CD4-positive, alpha-beta T cell (primary cell): ENCODE measurements around the gene SLF1. TPM values are rescaled to one million over a fixed set of nuclear protein-coding genes. Genes with fewer than 3 reads are reported as not detected.

Experiments used
- ATAC-seq: fragments of 200-7000 bp; cut with Tn5 transposase; one replicate; pipeline ENCODE4 v1.10.0; 2022; ENCODE audit warnings: mild to moderate bottlenecking; ENCODE audit not compliant: poor library complexity
- CTCF ChIA-PET: fragments of 350-600 bp; sonication (Branson Sonifier 250); formaldehyde crosslinking; loops from one replicate; lab custom pipeline; 2021; ENCODE audit warnings: antibody characterized with exemption, inconsistent platforms; lab: Charles Lee
- POLR2A ChIA-PET: fragments of 350-600 bp; sonication (Branson Sonifier 250); formaldehyde crosslinking; loops from one replicate; lab custom pipeline; 2021; ENCODE audit warnings: antibody characterized with exemption, inconsistent platforms; lab: Charles Lee
- DNase-seq, 14 experiments: peaks; one replicate each; pipeline ENCODE4 v3.0.0-alpha.2; 2013 to 2020; ENCODE audit warnings: mixed read lengths in 2 of 14
- H3K27ac ChIP-seq, 2 donors: one replicate each; pipeline versions ENCODE4 v1.5.1 to v1.7.0; 2013; ENCODE audit warnings: low read length in 2 of 2, low read depth in 1 of 2, mild to moderate bottlenecking in 1 of 2
- H3K27me3 ChIP-seq, 2 experiments: 1 replicate in 1 of 2; 2 replicates in 1 of 2; pipeline versions ENCODE4 v1.6.1 to v1.7.0; 2013; ENCODE audit warnings: low read length in 2 of 2, control low read depth in 1 of 2, mild to moderate bottlenecking in 1 of 2, moderate library complexity in 1 of 2; ENCODE audit not compliant: insufficient read depth in 2 of 2, control insufficient read depth in 1 of 2
- H3K36me3 ChIP-seq: one replicate; pipeline ENCODE4 v1.6.1; 2013; ENCODE audit warnings: low read length, control low read depth; ENCODE audit not compliant: insufficient read depth
- H3K4me1 ChIP-seq: one replicate; pipeline ENCODE4 v1.6.1; 2013; ENCODE audit warnings: low read length, control low read depth; ENCODE audit not compliant: insufficient read depth
- H3K4me3 ChIP-seq: one replicate; pipeline ENCODE4 v1.5.1; 2013; ENCODE audit warnings: mild to moderate bottlenecking, low read length, moderate library complexity
- H3K9me3 ChIP-seq, 2 experiments: 1 replicate in 1 of 2; 2 replicates in 1 of 2; pipeline versions ENCODE4 v1.6.1 to v1.7.0; 2013; ENCODE audit warnings: low read length in 2 of 2, mild to moderate bottlenecking in 2 of 2, control low read depth in 1 of 2, moderate library complexity in 1 of 2; ENCODE audit not compliant: control insufficient read depth in 1 of 2, insufficient read depth in 1 of 2
- H3K27ac Mint-ChIP-seq: one replicate; pipeline ENCODE4 v1.8.0; 2020; ENCODE audit warnings: mixed read lengths
- H3K27me3 Mint-ChIP-seq: one replicate; pipeline ENCODE4 v1.8.0; 2021; ENCODE audit warnings: mixed read lengths
- H3K36me3 Mint-ChIP-seq: one replicate; pipeline ENCODE4 v1.8.0; 2021; ENCODE audit warnings: low read depth, mixed read lengths
- H3K4me1 Mint-ChIP-seq: one replicate; pipeline ENCODE4 v1.8.0; 2021; ENCODE audit warnings: low read depth, mixed read lengths
- H3K4me3 Mint-ChIP-seq: one replicate; pipeline ENCODE4 v1.8.0; 2020; ENCODE audit warnings: mild to moderate bottlenecking, mixed read lengths
- H3K9me3 Mint-ChIP-seq: one replicate; pipeline ENCODE4 v1.8.0; 2020; ENCODE audit warnings: mixed read lengths
- intact Hi-C, 2 experiments: fragments of 100-400 bp; cut with DNase I in 1 of 2; cut with micrococcal nuclease in 1 of 2; formaldehyde crosslinking; loops; one replicate each; pipeline versions ENCODE4 v1.15.1 to v1.9.0; 2023 to 2025; cut with DNase I, micrococcal nuclease
- total RNA-seq, 174 experiments: library from RNA in 2 of 174; stranded (reverse) in 2 of 174; gene quantifications; one replicate each; pipeline ENCODE4 v1.2.3 and lab custom pipeline; 2021 to 2026
- TF ChIP-seq, protein P1 (sequence below): fragments of 200-600 bp; IDR thresholded peaks from one replicate; pipeline ENCODE4 v1.8.0; 2022; ENCODE audit warnings: antibody characterized with exemption, mild to moderate bottlenecking

The SLF1 gene
- total RNA-seq, 2 experiments from 2014 or later = 7.7 to 7.9 TPM

DNA sequence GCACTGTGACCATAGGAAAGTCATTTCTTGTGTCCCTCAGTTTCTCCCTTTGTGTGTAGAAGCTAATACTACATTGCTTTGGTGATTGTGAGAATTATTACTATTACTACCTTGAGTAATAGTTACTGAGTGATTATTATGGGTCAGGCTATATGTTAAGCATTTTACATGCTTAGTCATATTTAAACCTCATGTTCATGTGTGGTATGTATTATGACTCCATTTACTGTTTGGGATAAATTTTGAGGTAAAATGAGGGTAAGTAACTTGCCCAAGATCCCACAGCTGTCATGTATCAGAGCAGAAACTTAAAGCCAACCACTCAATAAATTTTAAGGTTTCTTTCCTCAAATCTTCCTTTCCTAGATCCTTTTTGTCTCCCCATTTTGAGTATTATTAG lies 28.3 kb downstream of the SLF1 start:
- Histone ChIP-seq H3K27me3 (no peaks in the 10 kb centered on the region), H3K36me3 (peaks cover 23% of the 10 kb centered on the region), H3K27ac (no peak overlapping the region), H3K4me1 (no peaks in the 10 kb centered on the region), H3K9me3 (no peaks in the 10 kb centered on the region), H3K4me3 (no peak overlapping the region)
- Mint-ChIP-seq H3K9me3 (no peaks in the 10 kb centered on the region), H3K4me1 (peaks cover 2% of the 10 kb centered on the region), H3K36me3 (peaks cover 67% of the 10 kb centered on the region), H3K27ac (no peak overlapping the region), H3K27me3 (no peaks in the 10 kb centered on the region), H3K4me3 (no peak overlapping the region)
- CTCF ChIA-PET = no interaction called here
- TF ChIP-seq, protein P1, sequence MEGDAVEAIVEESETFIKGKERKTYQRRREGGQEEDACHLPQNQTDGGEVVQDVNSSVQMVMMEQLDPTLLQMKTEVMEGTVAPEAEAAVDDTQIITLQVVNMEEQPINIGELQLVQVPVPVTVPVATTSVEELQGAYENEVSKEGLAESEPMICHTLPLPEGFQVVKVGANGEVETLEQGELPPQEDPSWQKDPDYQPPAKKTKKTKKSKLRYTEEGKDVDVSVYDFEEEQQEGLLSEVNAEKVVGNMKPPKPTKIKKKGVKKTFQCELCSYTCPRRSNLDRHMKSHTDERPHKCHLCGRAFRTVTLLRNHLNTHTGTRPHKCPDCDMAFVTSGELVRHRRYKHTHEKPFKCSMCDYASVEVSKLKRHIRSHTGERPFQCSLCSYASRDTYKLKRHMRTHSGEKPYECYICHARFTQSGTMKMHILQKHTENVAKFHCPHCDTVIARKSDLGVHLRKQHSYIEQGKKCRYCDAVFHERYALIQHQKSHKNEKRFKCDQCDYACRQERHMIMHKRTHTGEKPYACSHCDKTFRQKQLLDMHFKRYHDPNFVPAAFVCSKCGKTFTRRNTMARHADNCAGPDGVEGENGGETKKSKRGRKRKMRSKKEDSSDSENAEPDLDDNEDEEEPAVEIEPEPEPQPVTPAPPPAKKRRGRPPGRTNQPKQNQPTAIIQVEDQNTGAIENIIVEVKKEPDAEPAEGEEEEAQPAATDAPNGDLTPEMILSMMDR = no peak
- POLR2A ChIA-PET = no interaction called here
- intact Hi-C loops = no loop called here
- ATAC-seq (no peak), DNase-seq (no peak)

DNA sequence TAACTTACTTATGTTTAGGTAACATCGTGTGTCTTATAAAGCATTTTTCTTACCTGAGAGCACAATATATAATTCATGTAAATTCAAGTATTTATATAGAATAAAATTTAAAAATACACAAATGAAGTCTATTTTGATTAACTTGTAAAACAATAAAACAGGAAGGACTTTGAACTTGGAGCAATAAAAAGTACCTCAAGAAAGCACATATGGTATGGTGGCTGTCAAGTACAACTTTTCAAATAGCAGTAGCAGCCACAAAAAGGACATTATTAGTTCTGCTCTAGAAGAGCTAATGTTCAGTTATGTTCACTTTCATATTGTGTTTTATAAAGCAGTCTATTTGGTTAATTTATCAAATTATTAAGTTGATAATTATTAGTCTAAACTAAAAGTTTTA lies 31.4 kb downstream of the SLF1 start:
- ChIA-PET CTCF (interaction anchor here (0.8 kb wide), 1 partner anchor 20 kb away, joined by 3 read pairs; no protein-coding TSS in a partner anchor), POLR2A (no interaction called here)
- Mint-ChIP-seq H3K27ac (no peak overlapping the region), H3K4me3 (no peak overlapping the region), H3K4me1 (no peaks in the 10 kb centered on the region), H3K36me3 (peaks cover 77% of the 10 kb centered on the region), H3K27me3 (no peaks in the 10 kb centered on the region), H3K9me3 (peaks cover 3% of the 10 kb centered on the region)
- ATAC-seq (no peak), DNase-seq (no peak)
- no peaks in the 10 kb centered on the region for H3K27me3 ChIP-seq
- H3K4me3 ChIP-seq = no peak overlapping the region
- no peaks in the 10 kb centered on the region for H3K4me1 ChIP-seq
- H3K36me3 ChIP-seq = peaks cover 24% of the 10 kb centered on the region
- H3K9me3 ChIP-seq = peaks cover 0 to 1% of the 10 kb centered on the region in 2 experiments
- no peak overlapping the region for H3K27ac ChIP-seq
- TF ChIP-seq, protein P1 = no peak
- intact Hi-C loops = no loop called here

DNA sequence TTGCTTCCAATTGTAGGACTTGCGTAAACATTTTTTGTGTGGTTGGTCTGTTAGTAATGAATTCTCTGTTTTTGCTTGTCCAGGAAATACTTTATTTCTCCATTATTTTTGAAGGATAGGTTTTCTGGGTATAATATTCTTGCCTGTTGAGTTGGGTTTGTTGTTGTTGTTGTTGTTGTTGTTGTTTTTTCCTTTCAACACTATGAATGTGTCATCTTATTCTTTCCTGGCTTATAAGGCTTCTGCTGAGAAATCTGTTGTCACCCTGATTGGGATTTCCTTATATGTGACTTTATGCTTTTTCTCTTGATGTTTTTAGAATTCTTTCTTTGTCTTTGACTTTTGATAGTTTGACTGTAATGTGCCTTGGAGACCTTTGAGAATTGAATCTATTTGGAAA lies 39.8 kb downstream of the SLF1 start:
- Histone ChIP-seq H3K4me3 (no peak overlapping the region), H3K9me3 (peaks cover 15 to 28% of the 10 kb centered on the region in 2 experiments), H3K36me3 (peaks cover 21% of the 10 kb centered on the region), H3K4me1 (no peaks in the 10 kb centered on the region), H3K27me3 (no peaks in the 10 kb centered on the region), H3K27ac (no peak overlapping the region)
- DNase-seq (no peak), ATAC-seq (no peak)
- TF ChIP-seq, protein P1 = no peak
- Mint-ChIP-seq H3K4me1 (no peaks in the 10 kb centered on the region), H3K4me3 (no peak overlapping the region), H3K27ac (no peak overlapping the region), H3K36me3 (peaks cover 82% of the 10 kb centered on the region), H3K27me3 (no peaks in the 10 kb centered on the region), H3K9me3 (peaks cover 34% of the 10 kb centered on the region)
- intact Hi-C loops = no loop called here
- ChIA-PET CTCF (no interaction called here), POLR2A (no interaction called here)
